Measurements from ENCODE around the gene FAF1.

FAF1 gene

DNA sequence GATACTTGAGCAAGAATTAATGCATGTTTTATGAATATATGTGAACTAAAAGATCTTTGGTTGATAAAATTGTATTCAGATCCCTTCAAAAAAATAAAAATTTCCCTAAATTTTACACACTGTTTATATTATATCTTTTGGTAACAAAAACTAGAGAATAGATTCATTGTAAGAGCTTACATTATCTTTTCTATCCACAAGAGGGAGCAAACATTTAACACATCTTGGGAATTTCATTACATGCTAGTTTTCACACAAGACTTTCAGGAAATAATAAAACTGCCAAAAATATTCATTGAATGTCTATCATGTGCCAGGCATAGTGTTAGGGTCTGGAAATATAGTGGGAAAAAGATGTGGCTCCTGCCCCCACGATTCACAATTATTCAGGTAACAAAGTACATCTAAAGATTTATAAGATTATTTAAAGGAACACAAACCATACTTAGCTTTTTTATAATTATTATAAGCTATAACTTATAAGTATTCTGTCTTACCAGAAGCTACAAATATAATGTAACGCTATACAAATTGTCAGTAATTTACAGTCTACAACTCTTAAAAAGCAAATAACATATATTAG, 30.6 kb downstream of the FAF1 start:
- WGBS (ENCODE audit: extremely low coverage, insufficient coverage, insufficient read length) = no CpG with 5 or more reads among the region's 2 CpGs

GRCh38 chr1:50923564-50923963, 36.5 kb downstream of the FAF1 start:
- Histone ChIP-seq H3K18ac (ENCODE audit: low read length) (no peak overlapping the region), H3K79me1 (ENCODE audit: low read length) (no peaks in the 10 kb centered on the region), H3K23ac (ENCODE audit: low read length) (no peak overlapping the region), H3K9me3 (ENCODE audit: insufficient read depth, low read depth, low read length) (peaks cover 2% of the 10 kb centered on the region), H2AFZ (ENCODE audit: insufficient read depth, low read length, poor library complexity) (no peak overlapping the region), H3K4me1 (ENCODE audit: control insufficient read depth in 1 of 2, insufficient read depth in 2 of 2, low read length in 2 of 2) (no peaks in the 10 kb centered on the region), H2BK120ac (ENCODE audit: insufficient read depth, low read length, poor library complexity) (no peak overlapping the region), H3K9ac (ENCODE audit: low read length) (no peak overlapping the region), H3K36me3 (ENCODE audit: control insufficient read depth in 1 of 2, insufficient read depth in 2 of 2, low read length in 2 of 2) (no peaks in the 10 kb centered on the region), H3K27ac (ENCODE audit: low read depth, low read length) (no peak overlapping the region), H2BK12ac (ENCODE audit: low read length) (no peak overlapping the region), H3K14ac (ENCODE audit: low read length) (no peak overlapping the region), H2AK5ac (ENCODE audit: low read length) (no peak overlapping the region), H3K4ac (ENCODE audit: low read depth, low read length) (no peak overlapping the region), H3K4me3 (ENCODE audit: low read depth, low read length) (no peak overlapping the region), H4K12ac (ENCODE audit: low read depth, low read length) (no peak overlapping the region), H4K8ac (ENCODE audit: low read depth, low read length) (no peak overlapping the region), H2BK5ac (ENCODE audit: low read depth, low read length, poor library complexity) (no peak overlapping the region), H3K79me2 (ENCODE audit: control insufficient read depth, insufficient read depth, low read length, poor library complexity) (peaks cover 2% of the 10 kb centered on the region), H4K91ac (ENCODE audit: low read depth, low read length) (no peak overlapping the region), H3K4me2 (ENCODE audit: low read length) (no peak overlapping the region), H3K27me3 (ENCODE audit: insufficient read depth, low read length) (no peaks in the 10 kb centered on the region)
- WGBS (ENCODE audit: extremely low coverage, insufficient coverage, insufficient read length) = no CpG with 5 or more reads among the region's 1 CpG
- DNase-seq = no peak

More for the DNA sequence above, 30.6 kb downstream of the FAF1 start:
- Histone ChIP-seq H3K27ac (ENCODE audit: low read depth, low read length) (no peak overlapping the region), H3K23ac (ENCODE audit: low read length) (no peak overlapping the region), H3K27me3 (ENCODE audit: insufficient read depth, low read length) (no peaks in the 10 kb centered on the region), H3K4ac (ENCODE audit: low read depth, low read length) (no peak overlapping the region), H3K4me1 (ENCODE audit: control insufficient read depth in 1 of 2, insufficient read depth in 2 of 2, low read length in 2 of 2) (no peaks in the 10 kb centered on the region), H3K4me3 (ENCODE audit: low read depth, low read length) (no peak overlapping the region), H3K18ac (ENCODE audit: low read length) (no peak overlapping the region), H2BK120ac (ENCODE audit: insufficient read depth, low read length, poor library complexity) (no peak overlapping the region), H3K36me3 (ENCODE audit: control insufficient read depth in 1 of 2, insufficient read depth in 2 of 2, low read length in 2 of 2) (no peaks in the 10 kb centered on the region), H3K14ac (ENCODE audit: low read length) (no peak overlapping the region), H2AK5ac (ENCODE audit: low read length) (no peak overlapping the region), H4K12ac (ENCODE audit: low read depth, low read length) (no peak overlapping the region), H2BK5ac (ENCODE audit: low read depth, low read length, poor library complexity) (no peak overlapping the region), H2AFZ (ENCODE audit: insufficient read depth, low read length, poor library complexity) (no peak overlapping the region), H3K79me1 (ENCODE audit: low read length) (no peaks in the 10 kb centered on the region), H2BK12ac (ENCODE audit: low read length) (no peak overlapping the region), H3K79me2 (ENCODE audit: control insufficient read depth, insufficient read depth, low read length, poor library complexity) (no peaks in the 10 kb centered on the region), H3K9me3 (ENCODE audit: insufficient read depth, low read depth, low read length) (no peaks in the 10 kb centered on the region), H4K8ac (ENCODE audit: low read depth, low read length) (no peak overlapping the region), H3K9ac (ENCODE audit: low read length) (no peak overlapping the region), H4K91ac (ENCODE audit: low read depth, low read length) (no peak overlapping the region), H3K4me2 (ENCODE audit: low read length) (no peak overlapping the region)
- DNase-seq = peak in 1 of 2 donors; percentile 67

DNA sequence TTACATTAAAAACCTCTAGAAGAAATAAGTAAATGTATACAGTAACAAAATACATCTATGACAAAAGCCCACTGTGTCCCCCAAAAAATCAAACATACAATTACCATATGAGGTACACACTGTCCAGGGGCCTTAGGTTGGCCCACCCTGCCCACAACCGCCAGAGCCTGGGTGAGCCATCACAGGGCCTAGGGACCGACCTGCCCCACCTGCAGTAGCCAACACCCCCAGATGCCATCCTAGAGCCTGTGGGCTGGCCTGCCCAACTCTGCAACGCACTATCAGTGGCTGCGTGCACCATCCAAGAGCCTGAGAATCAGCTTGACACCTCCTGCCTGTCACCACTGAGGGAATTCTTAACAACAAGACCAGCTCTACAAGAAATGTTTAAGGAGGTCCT, 39.0 kb downstream of the FAF1 start:
- no peak overlapping the region for H3K9ac ChIP-seq (ENCODE audit: low read length)
- no peak overlapping the region for H3K4ac ChIP-seq (ENCODE audit: low read depth, low read length)
- H3K27ac ChIP-seq (ENCODE audit: low read depth, low read length) = no peak overlapping the region
- H2BK5ac ChIP-seq (ENCODE audit: low read depth, low read length, poor library complexity) = no peak overlapping the region
- no CpG with 5 or more reads among the region's 4 CpGs for WGBS (ENCODE audit: extremely low coverage, insufficient coverage, insufficient read length)
- no peaks in the 10 kb centered on the region for H3K4me1 ChIP-seq (ENCODE audit: control insufficient read depth in 1 of 2, insufficient read depth in 2 of 2, low read length in 2 of 2)
- no peak overlapping the region for H2BK120ac ChIP-seq (ENCODE audit: insufficient read depth, low read length, poor library complexity)
- H3K36me3 ChIP-seq (ENCODE audit: control insufficient read depth in 1 of 2, insufficient read depth in 2 of 2, low read length in 2 of 2) = no peaks in the 10 kb centered on the region
- no peak overlapping the region for H3K14ac ChIP-seq (ENCODE audit: low read length)
- H2AK5ac ChIP-seq (ENCODE audit: low read length) = no peak overlapping the region
- H2BK12ac ChIP-seq (ENCODE audit: low read length) = no peak overlapping the region
- H4K91ac ChIP-seq (ENCODE audit: low read depth, low read length) = no peak overlapping the region
- no peak overlapping the region for H4K12ac ChIP-seq (ENCODE audit: low read depth, low read length)
- peaks cover 2% of the 10 kb centered on the region for H3K79me2 ChIP-seq (ENCODE audit: control insufficient read depth, insufficient read depth, low read length, poor library complexity)
- no peak overlapping the region for H3K4me3 ChIP-seq (ENCODE audit: low read depth, low read length)
- peaks cover 2% of the 10 kb centered on the region for H3K9me3 ChIP-seq (ENCODE audit: insufficient read depth, low read depth, low read length)
- no peak overlapping the region for H3K4me2 ChIP-seq (ENCODE audit: low read length)
- H3K27me3 ChIP-seq (ENCODE audit: insufficient read depth, low read length) = no peaks in the 10 kb centered on the region
- H3K79me1 ChIP-seq (ENCODE audit: low read length) = no peaks in the 10 kb centered on the region
- no peak overlapping the region for H3K18ac ChIP-seq (ENCODE audit: low read length)
- H2AFZ ChIP-seq (ENCODE audit: insufficient read depth, low read length, poor library complexity) = no peak overlapping the region
- no peak overlapping the region for H4K8ac ChIP-seq (ENCODE audit: low read depth, low read length)
- DNase-seq = no peak
- no peak overlapping the region for H3K23ac ChIP-seq (ENCODE audit: low read length)

GRCh38 chr1:50920409-50920808, 39.7 kb downstream of the FAF1 start:
- Histone ChIP-seq H3K36me3 (ENCODE audit: control insufficient read depth in 1 of 2, insufficient read depth in 2 of 2, low read length in 2 of 2) (no peaks in the 10 kb centered on the region), H3K9me3 (ENCODE audit: insufficient read depth, low read depth, low read length) (peaks cover 2% of the 10 kb centered on the region), H2BK12ac (ENCODE audit: low read length) (no peak overlapping the region), H2BK5ac (ENCODE audit: low read depth, low read length, poor library complexity) (no peak overlapping the region), H3K79me1 (ENCODE audit: low read length) (no peaks in the 10 kb centered on the region), H4K12ac (ENCODE audit: low read depth, low read length) (no peak overlapping the region), H3K4me1 (ENCODE audit: control insufficient read depth in 1 of 2, insufficient read depth in 2 of 2, low read length in 2 of 2) (no peaks in the 10 kb centered on the region), H3K14ac (ENCODE audit: low read length) (no peak overlapping the region), H3K9ac (ENCODE audit: low read length) (no peak overlapping the region), H2BK120ac (ENCODE audit: insufficient read depth, low read length, poor library complexity) (no peak overlapping the region), H3K23ac (ENCODE audit: low read length) (no peak overlapping the region), H2AFZ (ENCODE audit: insufficient read depth, low read length, poor library complexity) (no peak overlapping the region), H3K79me2 (ENCODE audit: control insufficient read depth, insufficient read depth, low read length, poor library complexity) (peaks cover 2% of the 10 kb centered on the region), H4K91ac (ENCODE audit: low read depth, low read length) (no peak overlapping the region), H3K27me3 (ENCODE audit: insufficient read depth, low read length) (no peaks in the 10 kb centered on the region), H3K4me2 (ENCODE audit: low read length) (no peak overlapping the region), H3K4me3 (ENCODE audit: low read depth, low read length) (no peak overlapping the region), H2AK5ac (ENCODE audit: low read length) (no peak overlapping the region), H4K8ac (ENCODE audit: low read depth, low read length) (no peak overlapping the region), H3K18ac (ENCODE audit: low read length) (no peak overlapping the region), H3K27ac (ENCODE audit: low read depth, low read length) (no peak overlapping the region), H3K4ac (ENCODE audit: low read depth, low read length) (peak overlapping the region; percentile 83)
- WGBS (ENCODE audit: extremely low coverage, insufficient coverage, insufficient read length) = no CpG with 5 or more reads among the region's 1 CpG
- no peak for DNase-seq
